Measurements from ENCODE around the gene KIF16B.

The KIF16B gene

DNA sequence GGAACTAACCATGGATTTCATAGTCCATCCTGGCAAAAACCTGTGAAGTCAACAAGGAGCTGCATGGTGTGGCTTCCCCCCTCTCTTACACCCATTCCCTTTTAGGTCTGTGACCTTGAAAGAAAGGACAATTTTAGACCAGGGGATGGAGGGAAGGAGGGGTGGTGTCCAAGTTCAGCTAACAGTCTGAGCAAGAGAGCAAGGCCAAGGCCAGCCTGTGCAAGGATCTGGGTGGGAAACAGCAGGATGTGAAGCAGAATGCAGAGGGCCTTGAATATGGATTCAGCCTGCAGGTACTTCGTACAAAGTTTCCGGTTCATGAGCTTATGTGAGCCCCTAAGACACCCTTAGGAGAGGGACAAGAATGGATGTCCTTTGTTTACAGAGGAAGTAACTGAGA lies 293.0 kb downstream of the KIF16B start:
- H3K27ac ChIP-seq, result no peak overlapping the region
- no peak for TF ChIP-seq ZFX (IDR thresholded peaks at IDR 0.05; ENCODE audit: borderline replicate concordance)
- TF ChIP-seq, protein P1, sequence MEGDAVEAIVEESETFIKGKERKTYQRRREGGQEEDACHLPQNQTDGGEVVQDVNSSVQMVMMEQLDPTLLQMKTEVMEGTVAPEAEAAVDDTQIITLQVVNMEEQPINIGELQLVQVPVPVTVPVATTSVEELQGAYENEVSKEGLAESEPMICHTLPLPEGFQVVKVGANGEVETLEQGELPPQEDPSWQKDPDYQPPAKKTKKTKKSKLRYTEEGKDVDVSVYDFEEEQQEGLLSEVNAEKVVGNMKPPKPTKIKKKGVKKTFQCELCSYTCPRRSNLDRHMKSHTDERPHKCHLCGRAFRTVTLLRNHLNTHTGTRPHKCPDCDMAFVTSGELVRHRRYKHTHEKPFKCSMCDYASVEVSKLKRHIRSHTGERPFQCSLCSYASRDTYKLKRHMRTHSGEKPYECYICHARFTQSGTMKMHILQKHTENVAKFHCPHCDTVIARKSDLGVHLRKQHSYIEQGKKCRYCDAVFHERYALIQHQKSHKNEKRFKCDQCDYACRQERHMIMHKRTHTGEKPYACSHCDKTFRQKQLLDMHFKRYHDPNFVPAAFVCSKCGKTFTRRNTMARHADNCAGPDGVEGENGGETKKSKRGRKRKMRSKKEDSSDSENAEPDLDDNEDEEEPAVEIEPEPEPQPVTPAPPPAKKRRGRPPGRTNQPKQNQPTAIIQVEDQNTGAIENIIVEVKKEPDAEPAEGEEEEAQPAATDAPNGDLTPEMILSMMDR (IDR thresholded peaks at IDR 0.05), result no peak

DNA sequence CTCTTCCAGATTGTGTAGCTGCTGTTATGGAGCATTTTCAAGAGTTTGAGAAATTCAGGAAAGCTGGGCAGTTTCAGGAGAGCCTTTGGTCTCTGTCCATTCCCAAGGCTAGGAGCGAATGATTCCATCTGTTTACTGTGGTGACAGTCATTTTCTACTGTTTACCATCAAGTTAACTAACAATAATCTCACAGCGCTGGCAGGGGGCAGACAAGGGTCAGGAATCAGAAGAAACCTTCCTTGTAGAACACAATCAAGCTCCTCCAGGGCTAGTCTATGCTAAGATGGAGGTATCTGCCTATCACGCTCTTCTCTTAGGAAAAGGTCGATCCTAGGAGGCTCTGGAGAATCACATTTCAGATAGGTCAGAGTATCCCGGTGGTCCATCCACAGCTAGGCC lies 293.9 kb downstream of the KIF16B start:
- no peak overlapping the region for H3K27ac ChIP-seq
- TF ChIP-seq, protein P1 (IDR thresholded peaks at IDR 0.05), result no peak
- TF ChIP-seq ZFX (IDR thresholded peaks at IDR 0.05; ENCODE audit: borderline replicate concordance), result no peak

DNA sequence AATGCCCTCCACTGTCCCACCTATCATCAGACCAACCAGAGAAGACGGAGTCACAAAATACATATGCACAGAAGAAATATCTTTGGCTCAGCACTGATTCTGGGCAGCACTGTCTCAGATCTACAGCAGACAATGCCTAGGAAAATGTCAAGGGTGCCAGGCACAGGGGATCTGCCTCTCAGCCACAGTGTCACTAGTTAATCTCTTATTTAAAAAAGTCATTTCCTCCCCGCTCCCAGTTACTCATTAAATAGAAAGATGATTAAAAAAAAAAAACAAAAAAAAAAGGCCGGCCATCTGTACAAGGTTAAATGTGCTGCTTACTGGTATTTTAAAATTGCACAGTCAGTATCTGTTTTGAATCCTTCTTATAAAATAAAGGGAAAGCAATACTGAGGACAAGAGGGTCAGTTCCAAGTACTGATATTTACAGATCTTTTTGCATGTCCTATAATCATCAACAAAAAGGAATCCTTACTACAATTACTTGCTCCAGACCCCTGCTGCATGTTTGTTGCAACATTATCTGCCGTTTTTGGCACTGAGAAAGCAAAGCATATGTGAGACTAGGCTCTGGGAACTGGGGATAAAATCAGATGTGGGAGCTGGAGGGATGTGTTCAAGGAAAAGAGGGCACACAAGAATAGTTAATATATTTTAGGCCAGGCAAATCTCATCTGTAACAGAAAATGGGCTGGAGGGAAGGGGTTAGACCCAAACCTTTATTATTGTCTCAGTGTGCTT lies 299.3 kb downstream of the KIF16B start:
- no peak for TF ChIP-seq ZFX (IDR thresholded peaks at IDR 0.05; ENCODE audit: borderline replicate concordance)
- TF ChIP-seq, protein P1 (IDR thresholded peaks at IDR 0.05), result no peak
- no peak overlapping the region for H3K27ac ChIP-seq

DNA sequence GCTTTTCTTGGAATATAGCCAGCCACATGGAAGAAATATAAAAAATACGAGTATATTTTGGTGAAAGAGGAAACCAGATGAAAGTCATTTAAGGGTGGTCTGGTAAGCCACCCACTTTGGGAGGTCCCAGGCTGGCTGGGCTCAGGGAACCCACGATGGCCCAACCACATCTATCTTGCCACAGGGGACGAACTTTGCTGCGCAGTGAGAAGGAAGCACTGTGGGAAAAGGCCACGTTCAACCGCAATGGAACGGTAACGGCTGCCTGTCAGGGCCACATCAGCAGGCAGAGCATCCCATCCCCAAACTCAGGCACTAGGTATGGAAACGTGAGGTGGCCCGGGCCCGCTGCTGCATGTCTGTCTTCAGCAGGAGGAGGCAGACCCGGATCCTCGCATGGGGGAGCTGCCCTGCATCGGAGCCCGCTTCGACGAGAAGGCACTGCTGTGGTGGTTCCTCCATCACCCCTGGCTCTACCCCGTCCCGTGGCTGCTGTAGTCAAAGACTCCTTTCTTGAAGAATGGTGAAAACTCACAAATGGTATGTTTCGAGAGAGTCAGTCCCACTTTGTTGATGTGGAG lies 300.4 kb downstream of the KIF16B start:
- no peak overlapping the region; the same call in 1 of the 2 replicates for H3K27ac ChIP-seq
- TF ChIP-seq, protein P1 (IDR thresholded peaks at IDR 0.05), result no peak
- no peak for TF ChIP-seq ZFX (IDR thresholded peaks at IDR 0.05; ENCODE audit: borderline replicate concordance)

DNA sequence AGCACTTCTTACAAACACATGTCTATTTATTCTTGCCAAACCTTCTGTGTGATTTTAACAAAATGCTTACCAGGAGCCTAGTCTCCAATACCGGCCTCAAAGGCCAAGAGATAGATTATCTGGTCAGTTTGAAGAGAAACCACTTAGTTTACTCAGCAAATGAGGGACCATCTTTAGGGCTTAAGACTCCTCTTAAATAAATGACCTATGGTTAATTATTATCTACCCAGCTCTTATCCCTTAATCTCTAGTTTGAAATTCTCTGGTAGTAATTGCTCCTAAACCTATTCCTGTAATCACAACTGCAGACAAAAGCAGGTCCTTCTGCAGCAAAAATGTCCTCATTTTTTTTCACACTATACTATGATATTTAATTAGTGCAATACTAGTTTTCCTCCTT lies 301.8 kb downstream of the KIF16B start:
- no peak for TF ChIP-seq ZFX (IDR thresholded peaks at IDR 0.05; ENCODE audit: borderline replicate concordance)
- TF ChIP-seq, protein P1 (IDR thresholded peaks at IDR 0.05), result no peak
- peak overlapping the region; percentile 20; the same call in 1 of the 2 replicates for H3K27ac ChIP-seq

DNA sequence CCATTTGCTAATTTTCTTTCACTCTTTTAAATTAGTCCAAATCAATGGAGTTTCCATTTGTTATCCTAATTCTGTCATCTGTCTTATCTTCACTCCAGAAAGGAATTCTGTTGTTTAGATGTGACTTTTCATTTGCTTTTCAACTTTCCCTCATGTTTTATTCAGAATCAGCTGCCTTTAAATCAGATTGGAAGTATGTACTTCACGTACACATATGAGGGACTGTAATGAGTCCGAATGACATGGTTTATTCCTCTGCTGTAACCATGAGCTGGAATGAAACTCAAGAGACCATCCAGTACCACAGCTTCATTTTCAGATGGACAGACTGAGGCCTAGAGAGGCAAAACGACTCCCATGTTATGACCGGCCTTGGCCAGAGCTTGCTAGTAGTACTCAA lies 302.3 kb downstream of the KIF16B start:
- TF ChIP-seq ZFX (IDR thresholded peaks at IDR 0.05; ENCODE audit: borderline replicate concordance), result no peak
- TF ChIP-seq, protein P1 (IDR thresholded peaks at IDR 0.05), result no peak
- peak overlapping the region; percentile 20; the same call in 1 of the 2 replicates for H3K27ac ChIP-seq

DNA sequence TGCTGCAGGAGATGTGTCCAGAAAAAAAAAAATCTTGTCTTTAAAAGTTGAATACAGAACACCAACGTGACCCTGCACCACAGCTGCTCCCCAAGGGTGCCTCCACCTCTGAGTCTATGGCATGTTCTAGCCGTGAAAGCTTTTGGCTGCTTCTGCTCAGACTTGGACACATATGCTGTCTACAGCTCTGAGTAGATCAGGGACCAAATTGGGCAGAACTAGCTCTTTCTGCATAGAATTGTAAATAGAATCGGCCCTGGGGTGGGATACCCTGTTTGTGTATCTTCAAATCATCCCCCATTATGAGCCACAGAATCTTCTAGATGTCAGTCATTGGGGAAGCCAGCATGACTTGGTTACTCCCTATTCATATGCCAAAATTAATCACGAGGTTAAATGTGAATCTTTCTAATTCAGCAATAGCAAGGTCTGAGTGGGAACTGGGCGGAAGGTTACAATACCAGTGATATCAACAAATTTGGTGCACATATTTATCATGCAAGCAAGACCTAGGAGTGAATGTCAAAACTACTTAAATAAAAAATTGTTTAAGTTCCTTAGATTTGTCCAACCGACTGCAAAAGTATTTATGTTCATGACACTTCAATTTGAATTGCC lies 302.8 kb downstream of the KIF16B start:
- no peak overlapping the region for H3K27ac ChIP-seq
- TF ChIP-seq, protein P1 (IDR thresholded peaks at IDR 0.05), result no peak
- TF ChIP-seq ZFX (IDR thresholded peaks at IDR 0.05; ENCODE audit: borderline replicate concordance), result no peak
